OCI-LY1 (cell line): ENCODE data around the gene GAK.

ENCODE experiments used
- H2AFZ ChIP-seq: fragments of 200-600 bp; sonication (generic), shearing (Covaris generic); 2 replicates; pipeline ENCODE4 v1.6.0; 2014; ENCODE audit warnings: antibody characterized with exemption, mild to moderate bottlenecking, low read length
- H3F3A ChIP-seq: fragments of 200-600 bp; sonication (generic), shearing (Covaris generic); 2 replicates; pipeline ENCODE4 v1.6.0; 2014; ENCODE audit warnings: mild to moderate bottlenecking, antibody characterized with exemption, low read length, moderate library complexity; ENCODE audit not compliant: insufficient read depth
- H3K27ac ChIP-seq: fragments of 200-600 bp; sonication (generic); 2 replicates; pipeline ENCODE4 v1.5.1; 2014; ENCODE audit warnings: low read length, mixed run types, mild to moderate bottlenecking, low read depth; ENCODE audit not compliant: poor library complexity, severe bottlenecking
- H3K27me3 ChIP-seq: fragments of 200-600 bp; sonication (generic); 2 replicates; pipeline ENCODE4 v1.6.0; 2014; ENCODE audit warnings: antibody characterized with exemption, mild to moderate bottlenecking, low read length, moderate library complexity; ENCODE audit not compliant: insufficient read depth
- H3K36me3 ChIP-seq: fragments of 200-600 bp; sonication (generic); 2 replicates; pipeline ENCODE4 v1.6.1; 2014; ENCODE audit warnings: mild to moderate bottlenecking, antibody characterized with exemption, low read length, moderate library complexity, mixed read lengths; ENCODE audit not compliant: insufficient read depth
- H3K4me1 ChIP-seq: fragments of 200-600 bp; sonication (generic); 2 replicates; pipeline ENCODE4 v1.5.1; 2014; ENCODE audit warnings: mild to moderate bottlenecking, low read length, moderate library complexity; ENCODE audit not compliant: insufficient read depth, severe bottlenecking
- H3K4me2 ChIP-seq: fragments of 200-600 bp; sonication (generic), shearing (Covaris generic); 2 replicates; pipeline ENCODE4 v1.6.1; 2014; ENCODE audit warnings: low read length
- H3K4me3 ChIP-seq: fragments of 200-600 bp; sonication (generic); 2 replicates; pipeline ENCODE4 v1.5.1; 2014; ENCODE audit warnings: low read length, low read depth, mild to moderate bottlenecking, mixed read lengths; ENCODE audit not compliant: poor library complexity, severe bottlenecking
- H3K79me2 ChIP-seq: fragments of 200-600 bp; shearing (Covaris generic); 2 replicates; pipeline ENCODE4 v1.6.1; 2016; ENCODE audit warnings: mixed run types, low read length, mixed read lengths; ENCODE audit not compliant: insufficient read depth
- H3K9ac ChIP-seq: fragments of 200-600 bp; sonication (generic), shearing (Covaris generic); 2 replicates; pipeline ENCODE4 v1.6.1; 2014; ENCODE audit warnings: mild to moderate bottlenecking, low read length, mixed read lengths
- H3K9me2 ChIP-seq: fragments of 200-600 bp; sonication (generic), shearing (Covaris generic); 2 replicates; pipeline ENCODE4 v1.6.1; 2014; ENCODE audit warnings: low read depth, mild to moderate bottlenecking, low read length, mixed read lengths
- H3K9me3 ChIP-seq: fragments of 200-600 bp; shearing (Covaris generic); 2 replicates; pipeline ENCODE4 v1.6.1; 2014; ENCODE audit warnings: low read length, mixed read lengths
- H4K20me1 ChIP-seq: fragments of 200-600 bp; sonication (generic), shearing (Covaris generic); 2 replicates; pipeline ENCODE4 v1.6.0; 2016; ENCODE audit warnings: mild to moderate bottlenecking, low read length; ENCODE audit not compliant: insufficient read depth
- CTCF ChIP-seq: fragments of 200-600 bp; sonication (generic), shearing (Covaris generic); IDR thresholded peaks from 2 replicates; pipeline ENCODE4 v1.5.1; 2017; ENCODE audit warnings: mild to moderate bottlenecking, antibody characterized with exemption, low read length, moderate library complexity, mixed read lengths
- EZH2 ChIP-seq: fragments of 200-600 bp; sonication (generic), shearing (Covaris generic); IDR thresholded peaks from 2 replicates; pipeline ENCODE4 v1.8.0; 2017; ENCODE audit warnings: borderline replicate concordance, mixed run types, mild to moderate bottlenecking, antibody characterized with exemption, low read length, moderate library complexity, mixed read lengths

GAK gene

GRCh38 chr4:867526-868250, 64.4 kb downstream of the GAK start:
- no peak overlapping the region for H3K27ac ChIP-seq
- no peaks in the 10 kb centered on the region for H3K9me3 ChIP-seq
- H3K79me2 ChIP-seq = no peaks in the 10 kb centered on the region
- no peak overlapping the region for H3K4me2 ChIP-seq
- no peaks in the 10 kb centered on the region for H3K4me1 ChIP-seq
- no peaks in the 10 kb centered on the region for H3K27me3 ChIP-seq
- H3K4me3 ChIP-seq = no peak overlapping the region
- no peaks in the 10 kb centered on the region for H4K20me1 ChIP-seq
- no peaks in the 10 kb centered on the region for H3F3A ChIP-seq
- H2AFZ ChIP-seq = no peak overlapping the region
- no peak for TF ChIP-seq EZH2
- no peak for TF ChIP-seq CTCF
- H3K9me2 ChIP-seq = no peaks in the 10 kb centered on the region
- H3K9ac ChIP-seq = no peak overlapping the region
- no peaks in the 10 kb centered on the region; the same call in 1 of the 2 replicates for H3K36me3 ChIP-seq

GRCh38 chr4:866761-867390, 65.2 kb downstream of the GAK start:
- Histone ChIP-seq H3K9ac (no peak overlapping the region), H3K4me1 (no peaks in the 10 kb centered on the region), H2AFZ (no peak overlapping the region), H3K36me3 (no peaks in the 10 kb centered on the region; the same call in 1 of the 2 replicates), H3K9me3 (no peaks in the 10 kb centered on the region), H3K4me3 (no peak overlapping the region), H3K9me2 (no peaks in the 10 kb centered on the region), H3K27ac (no peak overlapping the region), H4K20me1 (no peaks in the 10 kb centered on the region), H3K27me3 (no peaks in the 10 kb centered on the region), H3K79me2 (no peaks in the 10 kb centered on the region), H3K4me2 (no peak overlapping the region), H3F3A (no peaks in the 10 kb centered on the region)
- TF ChIP-seq EZH2 = no peak
- no peak for TF ChIP-seq CTCF

- Histone ChIP-seq H3K4me2 (no peak overlapping the region), H4K20me1 (no peaks in the 10 kb centered on the region), H3K9me3 (no peaks in the 10 kb centered on the region), H3K27me3 (no peaks in the 10 kb centered on the region), H3K9ac (no peak overlapping the region), H3K9me2 (no peaks in the 10 kb centered on the region), H3K4me3 (no peak overlapping the region), H3K4me1 (no peaks in the 10 kb centered on the region), H2AFZ (no peak overlapping the region), H3K36me3 (peaks cover 4% of the 10 kb centered on the region; the same call in 1 of the 2 replicates), H3K27ac (no peak overlapping the region), H3F3A (no peaks in the 10 kb centered on the region), H3K79me2 (no peaks in the 10 kb centered on the region)
- TF ChIP-seq CTCF (no peak), EZH2 (no peak)
Observed at GRCh38 chr4:866068-866760, 65.9 kb downstream of the GAK start.
